HG03175 (cell line): Measurements from ENCODE around the gene PRSS2.
A peak's percentile ranks its signal among the peaks of the same experiment; 100 is the strongest.

ENCODE experiments used
- ATAC-seq: cut with Tn5 transposase; IDR thresholded peaks from one replicate; pipeline ENCODE4 v1.9.1; 2021; ENCODE audit warnings: mild to moderate bottlenecking, moderate library complexity; ENCODE audit not compliant: unreplicated experiment

PRSS2 gene

GRCh38 chr7:142784716-142785115, 13.9 kb downstream of the PRSS2 start:
- no peak for ATAC-seq

GRCh38 chr7:142785841-142786250, 15.1 kb downstream of the PRSS2 start:
- no peak for ATAC-seq

GRCh38 chr7:142787034-142787768, 16.4 kb downstream of the PRSS2 start:
- no peak for ATAC-seq

GRCh38 chr7:142787783-142788182, 17.0 kb downstream of the PRSS2 start:
- no peak for ATAC-seq

- no peak for ATAC-seq
Observed at GRCh38 chr7:142788303-142789289, 17.8 kb downstream of the PRSS2 start.

- ATAC-seq, result no peak
Observed at GRCh38 chr7:142789441-142789840, 18.7 kb downstream of the PRSS2 start.

GRCh38 chr7:142790056-142790455, 19.3 kb downstream of the PRSS2 start:
- no peak for ATAC-seq

GRCh38 chr7:142790555-142790954, 19.8 kb downstream of the PRSS2 start:
- no peak for ATAC-seq

- no peak for ATAC-seq
Observed at GRCh38 chr7:142791502-142791901, 20.7 kb downstream of the PRSS2 start.

- ATAC-seq, result no peak
Observed at GRCh38 chr7:142792129-142792528, 21.4 kb downstream of the PRSS2 start.

GRCh38 chr7:142792593-142792992, 21.8 kb downstream of the PRSS2 start:
- no peak for ATAC-seq

- no peak for ATAC-seq
Observed at GRCh38 chr7:142793156-142793555, 22.4 kb downstream of the PRSS2 start.

GRCh38 chr7:142795339-142795863, 24.6 kb downstream of the PRSS2 start:
- ATAC-seq, result no peak

GRCh38 chr7:142796001-142796500, 25.3 kb downstream of the PRSS2 start:
- peak; percentile 10 for ATAC-seq

- peak; percentile 53 for ATAC-seq
Observed at GRCh38 chr7:142796501-142797390, 26.0 kb downstream of the PRSS2 start.

GRCh38 chr7:142797391-142798377, 26.9 kb downstream of the PRSS2 start:
- ATAC-seq, result peak; percentile 37

- ATAC-seq, result no peak
Observed at GRCh38 chr7:142798451-142799436, 28.0 kb downstream of the PRSS2 start.

- ATAC-seq, result no peak
Observed at GRCh38 chr7:142799437-142799835, 28.7 kb downstream of the PRSS2 start.
